ACHN (cell line): Measurements from ENCODE around the gene THRA.

Experiments
- DNase-seq: peaks from one replicate; pipeline ENCODE4 v3.0.0-alpha.2; 2015
- in situ Hi-C: cut with HindIII; loops from 2 replicates; pipeline ENCODE4 v1.10.0; 2017; ENCODE audit warnings: low sequenced_read_pairs, low pct_ligation_motif_present, low pct_unique_long_range_greater_than_20kb

THRA gene

DNA sequence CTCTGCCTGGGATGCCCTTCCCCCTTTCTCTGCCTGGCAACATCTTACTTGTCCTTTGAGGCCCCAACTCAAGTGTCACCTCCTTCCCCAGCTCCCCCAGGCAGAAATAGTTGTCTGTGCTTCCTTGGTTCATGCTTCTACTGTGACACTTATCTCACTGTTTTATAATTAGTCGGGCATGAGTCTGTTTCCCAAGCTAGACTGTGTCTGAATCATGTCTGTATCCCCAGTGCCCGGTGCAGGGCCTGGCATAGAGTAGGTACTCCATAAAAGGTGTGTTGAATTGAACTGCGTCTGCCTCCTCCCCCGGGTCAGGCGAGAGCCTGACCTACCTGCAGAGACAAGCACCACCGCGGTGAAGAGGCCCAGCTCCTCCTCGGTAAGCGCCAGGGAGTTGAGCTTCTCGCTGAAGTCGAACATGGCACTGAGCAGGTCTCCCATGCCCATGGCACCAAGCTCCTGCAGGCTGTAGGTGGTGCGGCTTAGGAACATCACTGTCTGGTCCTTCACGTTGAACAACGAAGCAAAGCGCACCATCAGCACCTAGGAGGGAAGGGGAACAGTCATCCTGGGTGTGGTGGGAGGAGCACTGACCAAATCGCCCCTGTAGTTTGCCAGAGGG, 30.9 kb downstream of the THRA start:
- no peak for DNase-seq
- in situ Hi-C loops, result no loop called here

- no peak for DNase-seq
- in situ Hi-C loops, result no loop called here
These were observed 32.1 kb downstream of the THRA start for GRCh38 chr17:40094874-40095273.

- in situ Hi-C loops, result no loop called here
- no peak for DNase-seq
These were observed 32.7 kb downstream of the THRA start for GRCh38 chr17:40095351-40095943.

GRCh38 chr17:40095944-40096791, 33.4 kb downstream of the THRA start:
- in situ Hi-C loops, result no loop called here

DNA sequence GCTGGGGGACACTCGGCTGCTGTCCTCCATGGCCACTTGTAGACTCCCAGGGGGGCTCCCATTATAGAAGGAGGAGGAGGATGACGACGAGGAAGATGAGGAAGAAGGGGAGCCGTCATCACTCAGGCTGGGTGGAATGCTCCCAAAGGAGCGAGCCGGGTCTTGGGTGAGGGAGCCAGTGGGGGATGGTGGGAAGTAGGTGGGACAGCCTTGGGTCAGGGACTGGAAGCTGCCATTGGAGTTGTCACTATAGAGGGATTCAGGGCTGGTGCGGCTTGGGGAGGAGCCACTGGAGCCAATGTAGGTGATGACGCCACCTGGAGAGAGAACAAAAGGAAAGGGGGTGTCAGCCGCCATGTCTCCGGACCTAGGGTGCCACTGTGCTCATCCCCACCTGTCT, 34.3 kb downstream of the THRA start:
- DNase-seq, result no peak
- in situ Hi-C loops, result no loop called here

More at GRCh38 chr17:40095944-40096791, 33.4 kb downstream of the THRA start:
- DNase-seq, result no peak

DNA sequence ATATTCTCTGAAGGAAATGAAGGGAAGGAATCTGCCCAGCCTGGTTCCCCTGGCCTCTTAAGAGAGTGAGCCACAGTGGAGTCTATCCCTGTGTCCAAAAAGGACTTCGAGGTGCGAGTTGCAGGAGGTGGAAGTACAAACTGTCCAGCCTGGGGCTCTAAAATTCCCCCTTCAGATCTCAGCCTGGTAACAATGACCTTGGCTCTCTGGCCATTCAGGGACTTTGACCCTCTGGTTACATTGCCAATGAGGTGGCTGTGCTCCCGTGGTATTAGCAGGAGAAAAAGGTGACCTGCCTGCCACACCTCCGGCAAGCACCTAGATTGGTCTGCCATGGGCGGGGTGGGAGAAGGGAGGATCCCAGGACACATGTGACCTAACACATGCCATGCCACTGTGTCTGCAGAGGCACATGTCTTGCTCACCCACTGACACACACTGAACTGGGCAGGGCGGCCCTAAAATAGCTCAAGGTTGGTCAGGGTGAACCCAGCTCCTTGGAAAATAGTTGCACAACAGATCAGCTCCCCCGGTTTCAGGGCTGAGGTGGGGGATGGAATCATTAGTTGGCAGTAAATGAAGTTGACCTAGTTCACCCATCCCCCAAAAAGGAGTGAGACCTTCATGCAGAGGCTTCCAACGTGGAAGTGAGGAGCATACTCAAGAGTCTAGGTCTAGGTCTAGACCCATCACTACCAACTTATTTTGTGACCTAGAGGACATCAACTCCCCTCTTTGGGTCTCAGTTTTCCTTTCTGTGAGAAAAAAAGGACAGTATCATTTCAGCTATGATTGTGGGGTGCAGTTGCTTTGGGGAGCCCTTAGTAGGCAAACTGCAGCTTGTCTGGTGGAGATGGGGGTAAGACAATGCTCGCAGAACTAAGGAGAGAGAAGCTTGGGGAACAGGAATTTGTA, 35.4 kb downstream of the THRA start:
- DNase-seq, result no peak

DNA sequence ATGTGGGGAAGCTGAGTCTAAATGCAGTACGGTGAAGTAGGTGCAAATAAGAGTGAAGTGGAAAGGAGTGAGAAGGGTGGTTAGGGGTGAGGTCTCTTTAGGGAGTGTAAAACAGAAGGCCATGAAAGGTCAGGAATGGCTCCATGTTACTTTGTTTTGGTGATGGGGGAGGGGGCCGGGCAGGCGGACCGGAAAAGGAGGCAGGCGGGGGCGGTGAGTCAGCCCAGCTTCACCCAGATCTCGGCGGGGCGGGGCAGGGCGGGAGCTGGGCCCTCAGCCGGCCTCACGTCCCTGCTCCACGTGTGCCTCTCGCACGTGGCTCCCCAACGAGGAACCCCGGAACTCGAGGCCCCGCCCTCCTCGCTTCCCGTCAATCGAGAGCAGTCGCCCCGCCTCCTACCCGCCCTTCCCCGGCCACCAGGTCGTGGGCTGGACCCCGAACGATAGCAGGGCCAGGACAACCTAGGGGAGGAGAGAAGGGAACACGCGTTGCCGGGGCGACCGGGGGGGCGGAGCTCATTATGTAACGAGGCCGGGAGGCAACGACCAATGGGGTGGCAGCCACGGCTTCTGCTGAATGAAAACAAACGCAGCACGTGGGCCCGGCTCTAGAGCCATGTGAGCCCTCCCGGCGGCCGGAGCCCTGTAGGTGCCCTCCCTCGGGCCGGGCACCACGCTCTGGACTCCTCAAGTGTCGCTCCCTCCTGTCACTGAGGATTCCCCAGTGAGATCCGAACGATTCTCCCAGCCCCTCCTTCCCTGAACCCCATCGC, 36.3 kb downstream of the THRA start:
- in situ Hi-C loops, result no loop called here
- peak; percentile 99 for DNase-seq

More for the DNA sequence above, 35.4 kb downstream of the THRA start:
- in situ Hi-C loops, result no loop called here

- in situ Hi-C loops, result loop anchor here (10.0 kb wide), 1 partner anchor 75 kb away; the partner anchor contains the start of gene RAPGEFL1
These were observed 37.1 kb downstream of the THRA start for GRCh38 chr17:40099619-40100418.

DNA sequence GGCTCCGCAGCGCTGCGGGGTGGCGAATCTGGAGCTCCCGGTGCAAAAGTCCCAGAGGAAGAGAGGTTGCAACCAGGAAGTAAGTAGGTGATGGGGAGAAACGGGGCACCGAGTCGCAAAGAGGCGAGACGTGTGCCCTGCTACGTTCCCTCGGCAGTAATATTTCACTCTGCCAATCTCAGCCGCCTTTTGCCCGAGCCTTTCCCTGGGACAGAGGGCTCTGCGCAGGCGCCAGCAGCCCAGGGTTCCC, 37.6 kb downstream of the THRA start, which contains the start of gene NR1D1:
Gene NR1D1 (minus strand): TSS at position 171 of the 250 bp plus-strand sequence. CDS start 495 bp downstream, outside the sequence.
- in situ Hi-C loops, result loop anchor here (10.0 kb wide), 1 partner anchor 74 kb away; the partner anchor contains the start of gene RAPGEFL1
- no peak for DNase-seq

More at GRCh38 chr17:40099619-40100418, 37.1 kb downstream of the THRA start:
- DNase-seq, result peak; percentile 27

- peak; percentile 99 for DNase-seq
- in situ Hi-C loops, result loop anchor here (10.0 kb wide), 1 partner anchor 74 kb away; the partner anchor contains the start of gene RAPGEFL1
These were observed 38.1 kb downstream of the THRA start for GRCh38 chr17:40100669-40101366.

DNA sequence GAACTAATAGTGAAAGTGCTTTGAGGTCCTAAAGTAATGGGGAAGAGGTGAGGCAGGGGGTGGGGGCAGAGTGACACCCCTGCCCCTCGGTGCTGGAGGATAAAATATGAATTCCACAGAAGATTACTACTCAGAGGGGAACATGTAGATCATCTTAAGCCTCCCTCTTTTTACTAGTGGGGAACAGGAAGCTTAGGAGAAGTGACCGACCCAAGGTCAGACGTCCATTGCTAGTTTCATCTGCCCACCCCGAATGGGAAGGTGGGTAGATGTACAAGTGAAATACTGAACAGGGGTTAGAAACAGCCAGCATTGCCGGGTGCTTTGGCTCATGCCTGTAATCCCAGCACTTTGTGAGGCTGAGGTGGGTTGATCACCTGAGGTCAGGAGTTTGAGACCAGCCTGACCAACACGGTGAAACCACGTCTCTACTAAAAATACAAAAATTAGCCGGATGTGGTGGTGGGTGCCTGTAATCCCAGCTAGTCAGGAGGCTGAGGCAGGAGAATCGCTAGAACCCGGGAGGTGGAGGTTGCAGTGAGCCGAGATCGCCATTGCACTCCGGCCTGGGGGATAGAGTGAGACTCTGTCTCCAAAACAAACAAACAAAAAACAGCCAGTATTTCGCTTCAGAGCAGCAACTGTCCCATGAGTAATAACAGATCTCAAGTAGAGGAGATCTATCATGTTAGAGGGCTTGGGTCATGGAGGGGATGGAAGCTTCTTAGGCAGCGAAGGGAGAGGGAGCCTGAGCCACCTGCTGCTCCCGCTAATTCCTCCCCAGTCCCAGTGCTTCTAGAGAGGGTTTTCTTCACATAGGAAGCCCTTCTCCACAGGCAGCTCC, 38.8 kb downstream of the THRA start:
- DNase-seq, result no peak
- in situ Hi-C loops, result loop anchor here (10.0 kb wide), 1 partner anchor 73 kb away; the partner anchor contains the start of gene RAPGEFL1

DNA sequence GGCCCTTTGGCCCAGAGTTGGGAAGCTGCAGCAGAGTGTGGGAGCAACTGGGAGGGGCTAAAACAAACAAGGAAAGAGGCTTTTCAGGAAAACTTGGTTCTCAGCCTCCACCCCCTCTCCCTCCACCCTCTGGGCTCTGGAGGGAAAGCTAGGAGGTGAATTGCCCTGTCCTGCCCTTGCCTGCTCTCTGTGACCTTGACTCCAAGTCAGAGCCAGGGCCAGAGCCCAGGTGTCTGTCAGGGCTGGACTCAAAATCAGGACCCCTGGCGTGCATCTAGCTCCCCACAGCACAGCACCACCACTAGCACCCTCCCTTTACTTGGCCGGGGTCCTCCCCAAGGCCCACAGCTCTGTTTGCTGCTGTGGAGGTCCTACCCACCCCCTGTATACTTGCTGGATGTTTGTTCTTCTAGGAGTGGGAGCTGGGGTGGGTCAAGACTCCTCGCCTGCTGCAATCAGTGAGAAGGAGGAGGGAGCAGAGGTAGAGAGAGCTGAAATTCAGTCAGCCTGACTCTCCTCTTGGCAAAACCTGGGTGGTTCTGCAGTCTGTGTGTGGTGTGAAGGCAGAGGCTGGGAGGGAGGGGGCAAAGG, 40.4 kb downstream of the THRA start:
- no peak for DNase-seq
- in situ Hi-C loops, result loop anchor here (10.0 kb wide), 1 partner anchor 72 kb away; the partner anchor contains the start of gene RAPGEFL1

DNA sequence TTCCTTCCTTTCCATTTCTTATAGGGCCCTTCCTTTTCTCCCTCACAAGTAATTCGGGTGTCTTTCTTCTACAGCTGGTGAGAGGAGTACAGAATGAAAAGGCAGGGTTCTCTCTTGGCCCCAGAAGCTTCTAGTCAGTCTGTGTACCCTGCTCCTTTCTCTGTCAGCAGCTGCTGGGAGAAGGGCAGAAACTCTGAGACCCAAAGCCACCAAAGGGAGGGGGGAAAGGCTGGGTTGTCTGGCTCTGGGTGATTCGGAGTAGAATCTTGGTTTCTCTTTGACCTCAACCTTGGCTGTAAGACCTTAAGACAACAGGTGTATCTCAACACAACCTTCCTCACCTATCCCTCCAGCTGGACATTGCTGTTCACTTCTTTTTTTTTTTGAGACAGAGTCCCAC, 40.9 kb downstream of the THRA start:
- DNase-seq, result no peak
- in situ Hi-C loops, result loop anchor here (10.0 kb wide), 1 partner anchor 71 kb away; the partner anchor contains the start of gene RAPGEFL1

DNA sequence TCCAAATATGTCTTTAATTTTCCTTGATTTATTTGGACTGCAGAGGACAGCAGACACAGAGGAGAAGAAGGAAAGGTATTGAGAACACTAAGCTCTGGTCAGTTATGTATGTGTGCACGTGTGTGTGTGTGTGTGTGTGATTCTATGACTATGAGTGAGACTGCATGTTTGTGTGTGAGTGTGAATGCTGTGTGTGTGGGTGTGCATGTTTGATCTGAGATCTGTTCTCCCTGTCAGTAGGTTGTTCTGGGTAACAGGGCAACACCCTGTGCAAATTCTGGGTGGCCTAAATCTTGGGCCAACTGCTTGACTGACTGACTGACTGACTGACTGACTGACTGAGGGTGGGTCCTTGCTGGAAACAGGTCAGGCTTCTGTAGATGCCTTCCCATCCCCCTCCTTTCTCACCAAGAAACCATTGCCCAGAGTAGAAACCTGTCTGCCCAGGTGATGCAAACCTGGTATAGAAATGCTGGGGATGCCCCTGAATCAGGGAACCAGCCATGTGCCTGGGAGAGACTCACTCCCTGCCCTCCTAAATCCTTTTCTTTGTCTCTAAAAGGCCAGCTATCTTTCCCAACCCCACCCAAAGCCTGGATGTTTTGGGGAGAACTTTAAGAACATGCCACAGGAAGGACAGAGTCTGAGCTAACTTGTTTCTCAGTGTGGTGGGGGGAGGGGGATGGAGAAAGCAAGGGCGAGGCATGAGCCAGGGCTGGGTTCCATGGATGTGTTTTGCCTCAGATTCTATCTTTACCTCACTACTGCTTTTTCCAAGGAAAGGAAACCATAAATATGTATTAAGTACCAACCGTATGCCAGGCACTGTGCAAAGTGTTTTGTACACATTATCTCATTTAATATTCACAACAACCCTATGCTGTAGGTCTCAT, 42.1 kb downstream of the THRA start:
- in situ Hi-C loops, result loop anchor here (10.0 kb wide), 1 partner anchor 70 kb away; the partner anchor contains the start of gene RAPGEFL1

More for the DNA sequence above, 42.1 kb downstream of the THRA start:
- DNase-seq, result no peak
